H1 (cell line): Measurements from ENCODE around the gene ZNF320. TPM values are rescaled to one million over a fixed set of nuclear protein-coding genes. Genes with fewer than 3 reads are reported as not detected.

Experiments used
- CTCF ChIA-PET: fragments of 300-600 bp; sonication (Branson Sonifier 250); formaldehyde crosslinking; loops from one replicate; lab custom pipeline; 2021; ENCODE audit not compliant: partially characterized antibody; lab: Charles Lee
- POLR2A ChIA-PET: fragments of 300-600 bp; sonication (Branson Sonifier 250); formaldehyde crosslinking; loops from one replicate; lab custom pipeline; 2021; ENCODE audit warnings: inconsistent platforms; ENCODE audit not compliant: partially characterized antibody; lab: Charles Lee
- DNase-seq, 2 experiments: peaks; one replicate each; pipeline versions ENCODE4 v3.0.0 to v3.0.0-alpha.2; 2010 to 2022; ENCODE audit warnings: low spot score in 2 of 2, low read depth in 1 of 2, mixed read lengths in 1 of 2
- FAIRE-seq: peaks from 2 replicates; lab custom pipeline; 2011; peaks lifted over from hg19 to GRCh38; lab: Jason Lieb, UNC
- H2AFZ ChIP-seq: 2 replicates; pipeline ENCODE4 v1.8.1; 2012; ENCODE audit warnings: low read length, inconsistent platforms
- H2AK5ac ChIP-seq: 2 replicates; pipeline ENCODE4 v1.6.1; 2013; ENCODE audit warnings: low read depth, low read length
- H2BK120ac ChIP-seq: replicated peaks from 2 replicates; pipeline ENCODE3; 2013; ENCODE audit warnings: low read depth, low read length, inconsistent platforms
- H2BK12ac ChIP-seq: 2 replicates; pipeline ENCODE4 v1.6.1; 2013; ENCODE audit warnings: low read depth, low read length
- H2BK15ac ChIP-seq: 2 replicates; pipeline ENCODE4 v1.6.1; 2013; ENCODE audit warnings: low read length
- H2BK20ac ChIP-seq: 2 replicates; pipeline ENCODE4 v1.6.1; 2013; ENCODE audit warnings: low read length
- H2BK5ac ChIP-seq: 2 replicates; pipeline ENCODE4 v1.6.1; 2013; ENCODE audit warnings: low read depth, low read length
- H3K14ac ChIP-seq: 2 replicates; pipeline ENCODE4 v1.6.1; 2013; ENCODE audit warnings: inconsistent platforms; ENCODE audit not compliant: insufficient read length
- H3K18ac ChIP-seq: 2 replicates; pipeline ENCODE4 v1.6.1; 2013; ENCODE audit warnings: low read length; ENCODE audit errors: extremely low read depth
- H3K23ac ChIP-seq: 2 replicates; pipeline ENCODE4 v1.6.1; 2013; ENCODE audit warnings: inconsistent platforms; ENCODE audit not compliant: insufficient read length
- H3K23me2 ChIP-seq: 2 replicates; pipeline ENCODE4 v1.6.1; 2013; ENCODE audit warnings: low read depth, low read length
- H3K27ac ChIP-seq: 2 replicates; pipeline ENCODE4 v1.6.1; 2011; ENCODE audit warnings: low read depth, low read length, inconsistent platforms
- H3K27me3 ChIP-seq, 4 experiments: replicated peaks in 1 of 4; 1 replicate in 1 of 4; 2 replicates in 3 of 4; pipeline versions ENCODE4 v1.6.1 to v1.8.1; 2011 to 2013; ENCODE audit warnings: low read length in 3 of 4, mild to moderate bottlenecking in 3 of 4, inconsistent platforms in 2 of 4, mixed read lengths in 2 of 4, moderate library complexity in 1 of 4; ENCODE audit not compliant: control insufficient read depth in 3 of 4, insufficient read depth in 3 of 4; ENCODE audit errors: extremely low read depth in 1 of 4
- H3K36me3 ChIP-seq, 4 experiments: 2 replicates each; pipeline versions ENCODE4 v1.6.1 to v1.8.1; 2011 to 2013; ENCODE audit warnings: mild to moderate bottlenecking in 4 of 4, low read length in 3 of 4, moderate library complexity in 2 of 4, control low read depth in 1 of 4, inconsistent platforms in 1 of 4; ENCODE audit not compliant: insufficient read depth in 4 of 4, control insufficient read depth in 2 of 4
- H3K4ac ChIP-seq: replicated peaks from 2 replicates; pipeline ENCODE3; 2013; ENCODE audit warnings: low read length, low read depth, mixed read lengths, inconsistent platforms; ENCODE audit not compliant: insufficient read length
- H3K4me1 ChIP-seq, 4 experiments: replicated peaks in 1 of 4; 1 replicate in 1 of 4; 2 replicates in 3 of 4; pipeline versions ENCODE4 v1.6.1 to v1.8.1; 2011 to 2013; ENCODE audit warnings: low read length in 3 of 4, inconsistent platforms in 2 of 4, mixed read lengths in 1 of 4; ENCODE audit not compliant: insufficient read depth in 4 of 4, control insufficient read depth in 3 of 4
- H3K4me2 ChIP-seq, 2 experiments: 2 replicates each; pipeline versions ENCODE4 v1.6.1 to v1.8.1; 2011 to 2013; ENCODE audit warnings: low read depth in 2 of 2, low read length in 2 of 2, control low read depth in 1 of 2, inconsistent platforms in 1 of 2, mild to moderate bottlenecking in 1 of 2; ENCODE audit not compliant: insufficient read depth in 1 of 2
- H3K4me3 ChIP-seq, 4 experiments: fragments of 200-600, 300-600 bp in 1 of 4; sonication (generic), shearing (Covaris generic), sonication (Bioruptor Twin) in 1 of 4; 2 replicates each; pipeline versions ENCODE4 v1.5.1 to v1.8.1; 2011 to 2016; ENCODE audit warnings: low read length in 4 of 4, low read depth in 3 of 4, control low read depth in 2 of 4, inconsistent platforms in 2 of 4, mild to moderate bottlenecking in 2 of 4, mixed read lengths in 1 of 4, moderate library complexity in 1 of 4; ENCODE audit not compliant: insufficient read depth in 2 of 4; ENCODE audit errors: extremely low read depth in 1 of 4
- H3K56ac ChIP-seq: replicated peaks from 2 replicates; pipeline ENCODE3; 2013; ENCODE audit warnings: low read depth, mild to moderate bottlenecking, mixed read lengths, low read length, inconsistent platforms; ENCODE audit not compliant: insufficient read length
- H3K79me1 ChIP-seq: 2 replicates; pipeline ENCODE4 v1.6.1; 2013; ENCODE audit warnings: low read depth, low read length, control low read depth
- H3K79me2 ChIP-seq, 2 experiments: 2 replicates each; pipeline versions ENCODE4 v1.6.1 to v1.8.1; 2012 to 2013; ENCODE audit warnings: low read length in 2 of 2, mild to moderate bottlenecking in 2 of 2, inconsistent platforms in 1 of 2; ENCODE audit not compliant: insufficient read depth in 2 of 2, control insufficient read depth in 1 of 2
- H3K9ac ChIP-seq, 4 experiments: replicated peaks in 1 of 4; 1 replicate in 1 of 4; 2 replicates in 3 of 4; pipeline versions ENCODE4 v1.6.1 to v1.8.1; 2011 to 2013; ENCODE audit warnings: low read depth in 3 of 4, low read length in 3 of 4, control low read depth in 2 of 4, mild to moderate bottlenecking in 2 of 4, moderate library complexity in 2 of 4, inconsistent platforms in 1 of 4; ENCODE audit errors: extremely low read depth in 1 of 4
- H3K9me3 ChIP-seq, 2 experiments: 2 replicates each; pipeline versions ENCODE4 v1.6.1 to v1.8.1; 2012 to 2013; ENCODE audit warnings: mild to moderate bottlenecking in 2 of 2, moderate library complexity in 2 of 2, control low read depth in 1 of 2, inconsistent platforms in 1 of 2, low read depth in 1 of 2, low read length in 1 of 2, mixed read lengths in 1 of 2; ENCODE audit not compliant: insufficient read depth in 2 of 2
- H4K20me1 ChIP-seq, 2 experiments: replicated peaks in 1 of 2; 2 replicates each; pipeline versions ENCODE3 to v1.8.1; 2011 to 2013; ENCODE audit warnings: inconsistent platforms in 2 of 2, low read length in 2 of 2, mild to moderate bottlenecking in 1 of 2; ENCODE audit not compliant: insufficient read depth in 2 of 2, control insufficient read depth in 1 of 2
- H4K5ac ChIP-seq: 2 replicates; pipeline ENCODE4 v1.6.1; 2013; ENCODE audit warnings: low read length, low read depth, mixed read lengths, inconsistent platforms; ENCODE audit not compliant: insufficient read length
- H4K8ac ChIP-seq: 2 replicates; pipeline ENCODE4 v1.8.0; 2013; ENCODE audit warnings: mild to moderate bottlenecking, moderate library complexity, low read length, inconsistent platforms; ENCODE audit not compliant: insufficient read depth; ENCODE audit errors: extremely low read depth
- H4K91ac ChIP-seq: replicated peaks from 2 replicates; pipeline ENCODE3; 2013; ENCODE audit warnings: low read length, mixed read lengths, inconsistent platforms; ENCODE audit not compliant: insufficient read length
- BRCA1 ChIP-seq: IDR thresholded peaks from 2 replicates; pipeline ENCODE4 v1.6.1; 2012; ENCODE audit warnings: low read depth, low read length, improper control_type of control experiment
- CBX8 ChIP-seq: fragments of 300-800, 300-1000 bp; sonication (generic); IDR thresholded peaks from 2 replicates; pipeline ENCODE4 v1.7.1; 2016; ENCODE audit warnings: low read depth, low read length, borderline replicate concordance
- EGR1 ChIP-seq: IDR thresholded peaks from 2 replicates; pipeline ENCODE4 v1.6.1; 2011; ENCODE audit warnings: low read depth, low read length, borderline replicate concordance
- POLR2A ChIP-seq, 2 experiments: IDR thresholded peaks; 1 replicate in 1 of 2; 2 replicates in 1 of 2; pipeline ENCODE4 v1.6.1; 2011; ENCODE audit warnings: low read depth in 2 of 2, low read length in 2 of 2, mild to moderate bottlenecking in 2 of 2; ENCODE audit errors: control extremely low read depth in 1 of 2
- RXRA ChIP-seq: IDR thresholded peaks from 2 replicates; pipeline ENCODE4 v1.6.1; 2011; ENCODE audit warnings: low read depth, mild to moderate bottlenecking, low read length, moderate library complexity; ENCODE audit not compliant: insufficient read depth
- SP1 ChIP-seq: IDR thresholded peaks from 2 replicates; pipeline ENCODE4 v1.6.1; 2011; ENCODE audit warnings: low read depth, low read length
- YY1 ChIP-seq: IDR thresholded peaks from 2 replicates; pipeline ENCODE4 v1.6.1; 2011; ENCODE audit warnings: low read depth, mild to moderate bottlenecking, low read length
- WGBS, 2 experiments: shearing (Covaris generic) in 1 of 2; methylation state at CpG; one replicate each; pipeline versions ENCODE4 v1.1.6 to v1.1.7; 2013 to 2015; ENCODE audit warnings: low lambda C conversion rate in 2 of 2, mixed read lengths in 2 of 2, inconsistent platforms in 1 of 2, low coverage in 1 of 2, missing lambda C conversion rate in 1 of 2; ENCODE audit not compliant: insufficient replicate concordance in 2 of 2, insufficient coverage in 1 of 2, insufficient read length in 1 of 2; ENCODE audit errors: extremely low coverage in 1 of 2, missing lambda C conversion rate in 1 of 2; 5-methylcytosine and 5-hydroxymethylcytosine counted together
- polyA plus RNA-seq, 7 experiments: library from polyadenylated mRNA; depleted of rRNA in 3 of 7; stranded (reverse) in 5 of 7; unstranded in 2 of 7; fragments of >200 nt in 5 of 7; fragments of 200-250 nt in 2 of 7; gene quantifications; 1 replicate in 5 of 7; 2 replicates in 1 of 7; 4 replicates in 1 of 7; pipeline versions ENCODE4 v1.2.1 to v1.2.3, GENCODE V29; 2011 to 2013; ENCODE audit warnings: missing spikeins in 2 of 7, mixed read lengths in 2 of 7
- total RNA-seq: library from RNA; stranded (reverse); fragmentation: NEBNext Ultra II Directional; extraction: Animal tissue kit (Norgen Biotek cat#: 25700); gene quantifications from 2 replicates; pipeline ENCODE4 v1.2.1, GENCODE V29; 2021
- TF ChIP-seq, protein P1 (sequence below): IDR thresholded peaks from 2 replicates; pipeline ENCODE4 v1.6.1; 2011; ENCODE audit warnings: low read depth, mild to moderate bottlenecking, low read length; ENCODE audit not compliant: insufficient read depth

Gene ZNF320
- total and polyA plus RNA-seq, 2 of the 8 experiments (the other 6 are each of a cell fraction or from before 2014, with no cell fraction given): 20.6 to 26.8 TPM

DNA sequence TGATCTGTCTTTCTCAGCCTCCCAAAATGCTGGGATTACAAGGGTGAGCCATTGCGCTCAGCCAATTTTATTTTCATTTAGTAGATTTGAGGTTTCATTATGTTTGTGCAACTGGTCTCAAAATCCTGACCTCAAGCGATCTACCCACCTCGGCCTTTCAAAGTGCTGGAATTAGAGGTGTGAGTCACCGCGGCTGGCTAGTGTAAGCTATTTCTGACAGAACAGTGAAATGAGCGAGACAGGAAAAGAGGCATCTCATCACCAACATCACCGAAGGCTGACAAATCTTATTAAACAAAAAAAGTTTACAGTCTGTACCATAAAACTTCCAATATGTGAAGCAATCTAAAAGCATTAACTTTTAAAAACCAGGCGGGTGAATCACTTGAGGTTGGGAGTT lies 38.0 kb upstream of the ZNF320 start:
- no peak overlapping the region for H4K8ac ChIP-seq
- DNase-seq (no peak), FAIRE-seq (no peak)
- no peak overlapping the region for H2AK5ac ChIP-seq
- H2BK120ac ChIP-seq: no peak overlapping the region
- ChIA-PET POLR2A (interaction anchor here (0.8 kb wide), 1 partner anchor 12 kb away, joined by 3 read pairs; no protein-coding TSS in a partner anchor), CTCF (no interaction called here)
- no peak overlapping the region for H4K91ac ChIP-seq
- no peak overlapping the region for H3K18ac ChIP-seq
- H4K20me1 ChIP-seq: peaks cover 0 to 8% of the 10 kb centered on the region in 2 experiments
- H2BK20ac ChIP-seq: no peak overlapping the region
- 95% methylated on average over 8 of the region's 8 CpGs; no CpG with 5 or more reads in 1 of the 2 experiments for WGBS, 2 experiments
- H3K9ac ChIP-seq: no peak overlapping the region
- no peak overlapping the region for H2BK15ac ChIP-seq
- H3K27me3 ChIP-seq: no peaks in the 10 kb centered on the region
- TF ChIP-seq YY1: no peak
- TF ChIP-seq, protein P1, sequence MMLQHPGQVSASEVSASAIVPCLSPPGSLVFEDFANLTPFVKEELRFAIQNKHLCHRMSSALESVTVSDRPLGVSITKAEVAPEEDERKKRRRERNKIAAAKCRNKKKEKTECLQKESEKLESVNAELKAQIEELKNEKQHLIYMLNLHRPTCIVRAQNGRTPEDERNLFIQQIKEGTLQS: no peak
- no peak for TF ChIP-seq CBX8
- no peak for TF ChIP-seq RXRA
- TF ChIP-seq BRCA1: no peak
- no peak for TF ChIP-seq EGR1
- no peak for TF ChIP-seq SP1
- no peak for TF ChIP-seq POLR2A (IDR thresholded peaks at IDR 0.05; ENCODE audit: control extremely low read depth in 1 of 2, low read depth in 2 of 2, low read length in 2 of 2)
- no peak overlapping the region for H2AFZ ChIP-seq
- H4K5ac ChIP-seq: no peak overlapping the region
- no peak overlapping the region for H3K4me2 ChIP-seq
- no peak overlapping the region for H3K23ac ChIP-seq
- no peaks in the 10 kb centered on the region for H3K4me1 ChIP-seq
- H3K79me2 ChIP-seq: peaks cover 0 to 33% of the 10 kb centered on the region in 2 experiments; a peak in 2 of 4 replicates
- no peak overlapping the region for H2BK12ac ChIP-seq
- peaks cover 0 to 7% (median 4%) of the 10 kb centered on the region in 4 experiments; a peak in 4 of 8 replicates for H3K36me3 ChIP-seq
- H3K79me1 ChIP-seq: peaks cover 5% of the 10 kb centered on the region
- no peak overlapping the region for H3K4me3 ChIP-seq
- no peak overlapping the region for H2BK5ac ChIP-seq
- H3K14ac ChIP-seq: no peak overlapping the region
- no peak overlapping the region for H3K4ac ChIP-seq
- no peaks in the 10 kb centered on the region for H3K23me2 ChIP-seq
- H3K9me3 ChIP-seq: no peaks in the 10 kb centered on the region
- no peak overlapping the region for H3K56ac ChIP-seq
- H3K27ac ChIP-seq: no peak overlapping the region
